Measurements from ENCODE around the gene KDM2A.

- TF ChIP-seq CTCF (IDR thresholded peaks at IDR 0.05 in 4 of 5, conservative IDR thresholded peaks at IDR 0.05 in 1 of 5) (no peak), POLR2A (IDR thresholded peaks at IDR 0.05) (no peak)
Measured at GRCh38 chr11:67250059-67251043, 131.3 kb downstream of the KDM2A start.

Measured in gastrocnemius medialis (tissue), 4 donors.